SU-DHL-6 (cell line): ENCODE results near the gene ITGB1BP1.

ENCODE experiments used
- EZH2phosphoT487 ChIP-seq: fragments of 200-600 bp; sonication (generic), shearing (Covaris generic); conservative IDR thresholded peaks from 2 replicates; pipeline ENCODE4 v1.6.1; 2018; ENCODE audit warnings: mild to moderate bottlenecking, antibody characterized with exemption, low read length, moderate library complexity, mixed read lengths
- TF ChIP-seq, protein P1 (sequence below): fragments of 200-600 bp; sonication (generic); IDR thresholded peaks from one replicate; pipeline ENCODE4 v1.5.1; 2017; ENCODE audit warnings: antibody characterized with exemption, mild to moderate bottlenecking, low read length, moderate library complexity; ENCODE audit not compliant: insufficient read depth, poor library complexity, severe bottlenecking

DNA sequence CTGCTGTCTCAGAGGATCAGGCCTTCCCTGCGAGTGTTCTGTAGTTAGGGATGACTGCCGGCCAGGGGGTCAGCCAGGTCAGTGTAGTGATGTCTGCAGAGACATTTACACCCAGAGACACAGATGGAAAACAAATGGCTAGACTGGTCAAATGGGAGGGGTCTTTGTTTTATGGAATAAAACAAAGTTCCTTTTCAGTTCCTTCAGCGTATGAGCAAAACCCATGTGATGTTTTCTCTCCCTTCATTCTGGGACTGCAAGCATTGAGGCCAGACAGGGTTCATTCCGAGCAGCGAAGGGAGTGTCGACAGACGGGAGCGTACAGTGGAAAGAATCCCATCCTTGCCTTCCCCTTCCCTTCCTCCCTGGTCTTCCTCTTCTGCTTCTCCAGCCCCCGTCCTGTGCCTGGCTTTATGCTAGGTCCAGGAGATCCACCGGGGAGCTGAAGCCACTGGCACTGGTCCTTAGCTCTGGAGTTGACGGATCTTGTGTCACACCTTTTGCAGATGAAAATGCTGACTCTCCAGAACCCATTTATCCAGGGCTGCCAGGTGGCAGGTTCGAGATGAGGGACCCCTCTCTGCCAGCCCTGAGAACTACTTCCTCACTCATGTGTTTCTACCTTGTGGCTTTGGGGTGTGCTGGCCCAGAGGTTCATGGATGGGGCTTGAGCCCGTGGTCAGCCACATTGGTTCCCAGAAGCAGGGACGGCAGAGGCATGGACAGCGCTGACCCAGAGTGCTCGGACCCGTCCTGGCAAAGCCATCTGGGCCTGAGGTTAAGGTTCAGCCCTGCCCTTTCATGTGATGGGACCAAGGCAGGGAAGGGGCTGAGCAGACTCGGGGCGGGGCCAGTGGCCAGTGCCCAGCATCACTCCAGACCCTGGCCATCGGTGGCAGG is 24.2 kb downstream of the ITGB1BP1 start:
- no peak for TF ChIP-seq EZH2phosphoT487
- TF ChIP-seq, protein P1, sequence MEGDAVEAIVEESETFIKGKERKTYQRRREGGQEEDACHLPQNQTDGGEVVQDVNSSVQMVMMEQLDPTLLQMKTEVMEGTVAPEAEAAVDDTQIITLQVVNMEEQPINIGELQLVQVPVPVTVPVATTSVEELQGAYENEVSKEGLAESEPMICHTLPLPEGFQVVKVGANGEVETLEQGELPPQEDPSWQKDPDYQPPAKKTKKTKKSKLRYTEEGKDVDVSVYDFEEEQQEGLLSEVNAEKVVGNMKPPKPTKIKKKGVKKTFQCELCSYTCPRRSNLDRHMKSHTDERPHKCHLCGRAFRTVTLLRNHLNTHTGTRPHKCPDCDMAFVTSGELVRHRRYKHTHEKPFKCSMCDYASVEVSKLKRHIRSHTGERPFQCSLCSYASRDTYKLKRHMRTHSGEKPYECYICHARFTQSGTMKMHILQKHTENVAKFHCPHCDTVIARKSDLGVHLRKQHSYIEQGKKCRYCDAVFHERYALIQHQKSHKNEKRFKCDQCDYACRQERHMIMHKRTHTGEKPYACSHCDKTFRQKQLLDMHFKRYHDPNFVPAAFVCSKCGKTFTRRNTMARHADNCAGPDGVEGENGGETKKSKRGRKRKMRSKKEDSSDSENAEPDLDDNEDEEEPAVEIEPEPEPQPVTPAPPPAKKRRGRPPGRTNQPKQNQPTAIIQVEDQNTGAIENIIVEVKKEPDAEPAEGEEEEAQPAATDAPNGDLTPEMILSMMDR, result no peak
